Measurements from ENCODE around the gene RPL12.

- TF ChIP-seq CTCF (IDR thresholded peaks at IDR 0.05; ENCODE audit: low read depth, low read length, missing input control) (no peak), TAF1 (conservative IDR thresholded peaks at IDR 0.05) (no peak)
Measured at GRCh38 chr9:127422787-127423186, 28.4 kb downstream of the RPL12 start.
